Mesendoderm (in vitro differentiated cells): ENCODE results near the gene CDK14.

Experiments used
- DNase-seq: peaks from one replicate; pipeline ENCODE4 v3.0.0; 2013
- H2AK5ac ChIP-seq: 2 replicates; pipeline ENCODE4 v1.6.1; 2013; ENCODE audit warnings: low read length, inconsistent platforms
- H2BK120ac ChIP-seq: 2 replicates; pipeline ENCODE4 v1.6.1; 2013; ENCODE audit warnings: low read depth, mild to moderate bottlenecking, low read length, moderate library complexity, mixed read lengths
- H2BK15ac ChIP-seq: replicated peaks from 2 replicates; pipeline ENCODE4 v1.6.1; 2013; ENCODE audit warnings: low read depth, mild to moderate bottlenecking, moderate library complexity
- H2BK5ac ChIP-seq: 2 replicates; pipeline ENCODE4 v1.6.1; 2013; ENCODE audit warnings: low read length, inconsistent platforms
- H3K18ac ChIP-seq: 2 replicates; pipeline ENCODE4 v1.6.1; 2013; ENCODE audit warnings: mild to moderate bottlenecking, low read length, mixed read lengths
- H3K23ac ChIP-seq: one replicate; pipeline ENCODE4 v1.6.1; 2013; ENCODE audit warnings: low read length
- H3K27ac ChIP-seq: 2 replicates; pipeline ENCODE4 v1.5.1; 2013; ENCODE audit warnings: low read depth, mild to moderate bottlenecking, inconsistent platforms, low read length, moderate library complexity
- H3K27me3 ChIP-seq: 2 replicates; pipeline ENCODE4 v1.6.1; 2013; ENCODE audit warnings: low read length, control low read depth, mild to moderate bottlenecking, inconsistent platforms; ENCODE audit not compliant: insufficient read depth, poor library complexity
- H3K36me3 ChIP-seq: 2 replicates; pipeline ENCODE4 v1.6.1; 2013; ENCODE audit warnings: low read length, inconsistent platforms; ENCODE audit not compliant: control insufficient read depth, insufficient read depth
- H3K4ac ChIP-seq: one replicate; pipeline ENCODE4 v1.6.1; 2013; ENCODE audit warnings: low read depth, mild to moderate bottlenecking, low read length, moderate library complexity
- H3K4me1 ChIP-seq: 2 replicates; pipeline ENCODE4 v1.6.1; 2013; ENCODE audit warnings: low read depth, low read length, inconsistent platforms; ENCODE audit not compliant: control insufficient read depth
- H3K4me2 ChIP-seq: 2 replicates; pipeline ENCODE4 v1.6.1; 2013; ENCODE audit warnings: low read length
- H3K4me3 ChIP-seq: 2 replicates; pipeline ENCODE4 v1.5.1; 2013; ENCODE audit warnings: mild to moderate bottlenecking, low read length
- H3K56ac ChIP-seq: one replicate; pipeline ENCODE4 v1.6.1; 2013; ENCODE audit warnings: low read length
- H3K79me1 ChIP-seq: 2 replicates; pipeline ENCODE4 v1.6.1; 2013; ENCODE audit warnings: low read length, inconsistent platforms
- H3K79me2 ChIP-seq: 2 replicates; pipeline ENCODE4 v1.6.1; 2013; ENCODE audit warnings: mild to moderate bottlenecking, low read length; ENCODE audit not compliant: control insufficient read depth, insufficient read depth
- H3K9ac ChIP-seq: 2 replicates; pipeline ENCODE4 v1.6.1; 2013; ENCODE audit warnings: low read length, inconsistent platforms
- H4K5ac ChIP-seq: one replicate; pipeline ENCODE4 v1.6.1; 2013; ENCODE audit warnings: low read length
- H4K8ac ChIP-seq: one replicate; pipeline ENCODE4 v1.6.1; 2013; ENCODE audit warnings: low read depth, mild to moderate bottlenecking, control low read depth, low read length, moderate library complexity
- WGBS: extraction: QIAGEN DNeasy Blood & Tissue Kit; methylation state at CpG from one replicate; pipeline ENCODE4 v1.1.7; 2013; ENCODE audit warnings: low lambda C conversion rate, missing lambda C conversion rate; ENCODE audit not compliant: insufficient coverage; ENCODE audit errors: extremely low coverage; 5-methylcytosine and 5-hydroxymethylcytosine counted together

CDK14 gene

GRCh38 chr7:90821961-90822620 is 226.0 kb downstream of the CDK14 start:
- H3K4me2 ChIP-seq: no peak overlapping the region
- no peak overlapping the region for H3K4ac ChIP-seq
- no peak overlapping the region for H3K18ac ChIP-seq
- H3K4me1 ChIP-seq: no peaks in the 10 kb centered on the region
- H3K23ac ChIP-seq: no peak overlapping the region
- no peak overlapping the region for H3K4me3 ChIP-seq
- H2BK15ac ChIP-seq: no peak overlapping the region
- no peaks in the 10 kb centered on the region for H3K79me1 ChIP-seq
- no peaks in the 10 kb centered on the region for H3K79me2 ChIP-seq
- H2BK120ac ChIP-seq: no peak overlapping the region
- H3K56ac ChIP-seq: no peak overlapping the region
- no peak overlapping the region for H3K9ac ChIP-seq
- H3K27me3 ChIP-seq: no peaks in the 10 kb centered on the region
- no CpG with 5 or more reads among the region's 4 CpGs for WGBS
- H3K36me3 ChIP-seq: no peaks in the 10 kb centered on the region
- no peak overlapping the region for H3K27ac ChIP-seq
- no peak overlapping the region for H4K5ac ChIP-seq
- H4K8ac ChIP-seq: no peak overlapping the region
- H2AK5ac ChIP-seq: no peak overlapping the region
- DNase-seq: no peak
- no peak overlapping the region for H2BK5ac ChIP-seq

GRCh38 chr7:90824386-90825307 is 228.5 kb downstream of the CDK14 start:
- H2BK5ac ChIP-seq: no peak overlapping the region
- H4K5ac ChIP-seq: no peak overlapping the region
- no peak overlapping the region for H3K56ac ChIP-seq
- no peak overlapping the region for H3K23ac ChIP-seq
- H2BK15ac ChIP-seq: no peak overlapping the region
- no peak overlapping the region for H2BK120ac ChIP-seq
- H3K4ac ChIP-seq: no peak overlapping the region
- no peak overlapping the region for H3K18ac ChIP-seq
- no peaks in the 10 kb centered on the region for H3K36me3 ChIP-seq
- no peak overlapping the region for H2AK5ac ChIP-seq
- H3K4me3 ChIP-seq: no peak overlapping the region
- no CpG with 5 or more reads among the region's 5 CpGs for WGBS
- no peak overlapping the region for H3K27ac ChIP-seq
- H3K9ac ChIP-seq: no peak overlapping the region
- no peaks in the 10 kb centered on the region for H3K4me1 ChIP-seq
- no peaks in the 10 kb centered on the region for H3K79me2 ChIP-seq
- H3K79me1 ChIP-seq: no peaks in the 10 kb centered on the region
- no peaks in the 10 kb centered on the region for H3K27me3 ChIP-seq
- no peak overlapping the region for H4K8ac ChIP-seq
- no peak for DNase-seq
- H3K4me2 ChIP-seq: no peak overlapping the region

GRCh38 chr7:90825779-90826178 is 229.7 kb downstream of the CDK14 start:
- Histone ChIP-seq H3K79me2 (no peaks in the 10 kb centered on the region), H3K4me2 (no peak overlapping the region), H2AK5ac (no peak overlapping the region), H3K9ac (no peak overlapping the region), H2BK15ac (no peak overlapping the region), H3K27ac (no peak overlapping the region), H3K4me3 (no peak overlapping the region), H3K79me1 (no peaks in the 10 kb centered on the region), H3K4ac (no peak overlapping the region), H3K23ac (no peak overlapping the region), H3K36me3 (no peaks in the 10 kb centered on the region), H2BK5ac (no peak overlapping the region), H3K4me1 (no peaks in the 10 kb centered on the region), H3K27me3 (no peaks in the 10 kb centered on the region), H4K8ac (no peak overlapping the region), H3K56ac (no peak overlapping the region), H4K5ac (no peak overlapping the region), H2BK120ac (no peak overlapping the region), H3K18ac (no peak overlapping the region)
- WGBS: no CpG with 5 or more reads among the region's 2 CpGs
- DNase-seq: no peak

- Histone ChIP-seq H2BK120ac (no peak overlapping the region), H3K36me3 (no peaks in the 10 kb centered on the region), H3K23ac (no peak overlapping the region), H2AK5ac (no peak overlapping the region), H3K9ac (no peak overlapping the region), H2BK5ac (no peak overlapping the region), H3K27me3 (no peaks in the 10 kb centered on the region), H3K4me2 (no peak overlapping the region), H3K79me1 (no peaks in the 10 kb centered on the region), H3K4ac (no peak overlapping the region), H3K18ac (no peak overlapping the region), H3K27ac (no peak overlapping the region), H3K4me3 (no peak overlapping the region), H3K56ac (no peak overlapping the region), H4K5ac (no peak overlapping the region), H3K4me1 (no peaks in the 10 kb centered on the region), H4K8ac (no peak overlapping the region), H2BK15ac (no peak overlapping the region), H3K79me2 (no peaks in the 10 kb centered on the region)
- no CpG with 5 or more reads among the region's 3 CpGs for WGBS
- DNase-seq: no peak
Observed at GRCh38 chr7:90828601-90829000, 232.5 kb downstream of the CDK14 start.

- DNase-seq: no peak
- WGBS: no CpG with 5 or more reads among the region's 3 CpGs
Observed at GRCh38 chr7:90830308-90830707, 234.2 kb downstream of the CDK14 start.

More at GRCh38 chr7:90830308-90830707, 234.2 kb downstream of the CDK14 start:
- Histone ChIP-seq H3K4me1 (no peaks in the 10 kb centered on the region), H3K79me1 (no peaks in the 10 kb centered on the region), H4K8ac (no peak overlapping the region), H2BK5ac (no peak overlapping the region), H3K4me2 (no peak overlapping the region), H3K4ac (no peak overlapping the region), H3K27me3 (no peaks in the 10 kb centered on the region), H3K36me3 (no peaks in the 10 kb centered on the region), H2BK120ac (no peak overlapping the region), H2BK15ac (no peak overlapping the region), H3K27ac (no peak overlapping the region), H2AK5ac (no peak overlapping the region), H3K9ac (no peak overlapping the region), H3K4me3 (no peak overlapping the region), H3K56ac (no peak overlapping the region), H3K18ac (no peak overlapping the region), H4K5ac (no peak overlapping the region), H3K23ac (no peak overlapping the region), H3K79me2 (no peaks in the 10 kb centered on the region)
